ENCODE measurements around the gene LMX1A.

LMX1A gene

DNA sequence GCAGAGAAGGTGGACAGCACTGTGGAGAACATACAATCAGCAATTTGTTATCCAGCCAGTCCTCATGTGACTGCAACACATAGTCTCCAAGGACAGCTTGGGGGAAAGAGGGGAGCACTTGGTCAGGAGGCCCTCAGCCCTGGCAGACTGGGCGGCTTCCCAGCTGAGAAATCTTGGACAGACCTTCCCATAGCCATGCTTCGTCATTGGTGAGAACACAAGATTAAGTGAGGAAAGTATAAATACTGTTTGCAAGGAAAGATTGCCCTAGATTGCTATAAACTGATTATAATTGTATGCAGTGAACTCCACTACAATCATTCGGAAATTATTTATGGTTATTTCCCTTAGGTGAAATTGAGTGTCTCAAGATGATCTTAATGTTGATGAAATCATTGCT is 131.5 kb downstream of the LMX1A start:
- no peaks in the 10 kb centered on the region for H3K9me3 ChIP-seq (ENCODE audit: insufficient read depth, low read depth, low read length)
- no peaks in the 10 kb centered on the region for H3K36me3 ChIP-seq (ENCODE audit: insufficient read depth, low read length)
- TF ChIP-seq, protein P1, sequence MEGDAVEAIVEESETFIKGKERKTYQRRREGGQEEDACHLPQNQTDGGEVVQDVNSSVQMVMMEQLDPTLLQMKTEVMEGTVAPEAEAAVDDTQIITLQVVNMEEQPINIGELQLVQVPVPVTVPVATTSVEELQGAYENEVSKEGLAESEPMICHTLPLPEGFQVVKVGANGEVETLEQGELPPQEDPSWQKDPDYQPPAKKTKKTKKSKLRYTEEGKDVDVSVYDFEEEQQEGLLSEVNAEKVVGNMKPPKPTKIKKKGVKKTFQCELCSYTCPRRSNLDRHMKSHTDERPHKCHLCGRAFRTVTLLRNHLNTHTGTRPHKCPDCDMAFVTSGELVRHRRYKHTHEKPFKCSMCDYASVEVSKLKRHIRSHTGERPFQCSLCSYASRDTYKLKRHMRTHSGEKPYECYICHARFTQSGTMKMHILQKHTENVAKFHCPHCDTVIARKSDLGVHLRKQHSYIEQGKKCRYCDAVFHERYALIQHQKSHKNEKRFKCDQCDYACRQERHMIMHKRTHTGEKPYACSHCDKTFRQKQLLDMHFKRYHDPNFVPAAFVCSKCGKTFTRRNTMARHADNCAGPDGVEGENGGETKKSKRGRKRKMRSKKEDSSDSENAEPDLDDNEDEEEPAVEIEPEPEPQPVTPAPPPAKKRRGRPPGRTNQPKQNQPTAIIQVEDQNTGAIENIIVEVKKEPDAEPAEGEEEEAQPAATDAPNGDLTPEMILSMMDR (conservative IDR thresholded peaks at IDR 0.05; ENCODE audit: low read length), result no peak
- TF ChIP-seq EZH2phosphoT487 (IDR thresholded peaks at IDR 0.05; ENCODE audit: borderline replicate concordance), result no peak
- no peak overlapping the region for H3K4me2 ChIP-seq (ENCODE audit: low read depth, low read length, poor library complexity, severe bottlenecking)
- H3K4me1 ChIP-seq (ENCODE audit: insufficient read depth, low read length, poor library complexity, severe bottlenecking), result no peaks in the 10 kb centered on the region
- no peak overlapping the region for H2AFZ ChIP-seq (ENCODE audit: low read length)
- no peak overlapping the region for H3K4me3 ChIP-seq (ENCODE audit: low read length, poor library complexity, severe bottlenecking)
- H3K79me2 ChIP-seq (ENCODE audit: insufficient read depth, low read length), result no peaks in the 10 kb centered on the region
- H3K9ac ChIP-seq (ENCODE audit: low read depth, low read length, poor library complexity, severe bottlenecking), result no peak overlapping the region
- no peaks in the 10 kb centered on the region for H4K20me1 ChIP-seq (ENCODE audit: insufficient read depth, low read length, poor library complexity, severe bottlenecking)
- no peaks in the 10 kb centered on the region for H3K9me2 ChIP-seq (replicated peaks; ENCODE audit: low read depth, low read length)
- no peaks in the 10 kb centered on the region for H3F3A ChIP-seq (ENCODE audit: low read depth)
- no peaks in the 10 kb centered on the region for H3K27me3 ChIP-seq (ENCODE audit: insufficient read depth, low read length, poor library complexity, severe bottlenecking)

DNA sequence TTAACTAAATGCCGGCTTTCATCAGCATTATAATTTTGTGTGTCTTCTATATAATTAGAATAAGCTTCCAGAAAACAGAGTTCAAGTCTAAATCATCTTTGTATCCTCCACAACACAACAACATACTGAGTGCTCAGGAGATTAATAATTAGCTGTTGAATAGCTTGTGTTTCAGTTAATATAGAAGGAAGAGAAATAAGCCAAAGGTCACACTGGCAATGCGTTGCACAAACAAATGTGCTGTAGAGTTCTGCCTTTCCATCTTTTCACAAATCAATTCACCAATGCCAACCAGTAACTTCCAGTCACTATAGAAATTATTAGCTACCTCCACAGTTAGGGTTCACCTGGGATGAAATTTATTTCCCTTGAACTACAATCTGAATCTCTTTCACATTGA is 132.0 kb downstream of the LMX1A start:
- Histone ChIP-seq H3K9me2 (replicated peaks; ENCODE audit: low read depth, low read length) (no peaks in the 10 kb centered on the region), H3K9ac (ENCODE audit: low read depth, low read length, poor library complexity, severe bottlenecking) (no peak overlapping the region), H4K20me1 (ENCODE audit: insufficient read depth, low read length, poor library complexity, severe bottlenecking) (no peaks in the 10 kb centered on the region), H3K4me2 (ENCODE audit: low read depth, low read length, poor library complexity, severe bottlenecking) (no peak overlapping the region), H3F3A (ENCODE audit: low read depth) (no peaks in the 10 kb centered on the region), H2AFZ (ENCODE audit: low read length) (no peak overlapping the region), H3K36me3 (ENCODE audit: insufficient read depth, low read length) (no peaks in the 10 kb centered on the region), H3K4me3 (ENCODE audit: low read length, poor library complexity, severe bottlenecking) (no peak overlapping the region), H3K27me3 (ENCODE audit: insufficient read depth, low read length, poor library complexity, severe bottlenecking) (no peaks in the 10 kb centered on the region), H3K79me2 (ENCODE audit: insufficient read depth, low read length) (no peaks in the 10 kb centered on the region), H3K4me1 (ENCODE audit: insufficient read depth, low read length, poor library complexity, severe bottlenecking) (no peaks in the 10 kb centered on the region), H3K9me3 (ENCODE audit: insufficient read depth, low read depth, low read length) (no peaks in the 10 kb centered on the region)
- TF ChIP-seq, protein P1 (conservative IDR thresholded peaks at IDR 0.05; ENCODE audit: low read length), result no peak
- no peak for TF ChIP-seq EZH2phosphoT487 (IDR thresholded peaks at IDR 0.05; ENCODE audit: borderline replicate concordance)

DNA sequence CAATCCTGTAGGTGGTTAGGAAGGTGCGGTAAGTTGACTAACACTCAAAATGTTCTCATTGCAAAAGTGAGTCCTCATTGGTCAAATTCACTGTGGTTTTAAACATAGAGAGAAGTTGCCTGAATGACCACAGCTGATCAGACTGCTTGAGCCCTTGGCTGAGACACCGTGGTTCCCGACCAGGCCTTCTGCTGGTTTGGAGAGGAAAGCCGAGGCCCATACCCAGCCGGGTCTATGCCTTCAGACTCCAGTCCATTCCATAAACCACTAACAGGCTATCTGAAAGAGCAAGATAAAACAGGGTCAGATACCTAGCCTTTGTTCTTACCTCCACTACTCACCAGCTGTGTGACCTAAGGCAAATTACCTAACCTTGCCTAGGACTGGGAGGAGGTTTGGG is 133.9 kb downstream of the LMX1A start:
- no peak overlapping the region for H3K4me2 ChIP-seq (ENCODE audit: low read depth, low read length, poor library complexity, severe bottlenecking)
- H3K79me2 ChIP-seq (ENCODE audit: insufficient read depth, low read length), result no peaks in the 10 kb centered on the region
- H3K27me3 ChIP-seq (ENCODE audit: insufficient read depth, low read length, poor library complexity, severe bottlenecking), result no peaks in the 10 kb centered on the region
- no peaks in the 10 kb centered on the region for H3K4me1 ChIP-seq (ENCODE audit: insufficient read depth, low read length, poor library complexity, severe bottlenecking)
- no peaks in the 10 kb centered on the region for H3F3A ChIP-seq (ENCODE audit: low read depth)
- no peaks in the 10 kb centered on the region for H3K36me3 ChIP-seq (ENCODE audit: insufficient read depth, low read length)
- H2AFZ ChIP-seq (ENCODE audit: low read length), result no peak overlapping the region
- H3K9me3 ChIP-seq (ENCODE audit: insufficient read depth, low read depth, low read length), result no peaks in the 10 kb centered on the region
- H3K9me2 ChIP-seq (replicated peaks; ENCODE audit: low read depth, low read length), result no peaks in the 10 kb centered on the region
- H3K9ac ChIP-seq (ENCODE audit: low read depth, low read length, poor library complexity, severe bottlenecking), result no peak overlapping the region
- H4K20me1 ChIP-seq (ENCODE audit: insufficient read depth, low read length, poor library complexity, severe bottlenecking), result no peaks in the 10 kb centered on the region
- H3K4me3 ChIP-seq (ENCODE audit: low read length, poor library complexity, severe bottlenecking), result no peak overlapping the region
- TF ChIP-seq, protein P1 (conservative IDR thresholded peaks at IDR 0.05; ENCODE audit: low read length), result no peak
- TF ChIP-seq EZH2phosphoT487 (IDR thresholded peaks at IDR 0.05; ENCODE audit: borderline replicate concordance), result no peak
